ENCODE results near the gene ZBED3. TPM values are rescaled to one million over a fixed set of nuclear protein-coding genes. Genes with fewer than 3 reads are reported as not detected.

The ZBED3 gene
- total and polyA plus RNA-seq, 2 of the 8 experiments (the other 6 are each of a cell fraction or from before 2014, with no cell fraction given): 7.9 to 9.4 TPM

DNA sequence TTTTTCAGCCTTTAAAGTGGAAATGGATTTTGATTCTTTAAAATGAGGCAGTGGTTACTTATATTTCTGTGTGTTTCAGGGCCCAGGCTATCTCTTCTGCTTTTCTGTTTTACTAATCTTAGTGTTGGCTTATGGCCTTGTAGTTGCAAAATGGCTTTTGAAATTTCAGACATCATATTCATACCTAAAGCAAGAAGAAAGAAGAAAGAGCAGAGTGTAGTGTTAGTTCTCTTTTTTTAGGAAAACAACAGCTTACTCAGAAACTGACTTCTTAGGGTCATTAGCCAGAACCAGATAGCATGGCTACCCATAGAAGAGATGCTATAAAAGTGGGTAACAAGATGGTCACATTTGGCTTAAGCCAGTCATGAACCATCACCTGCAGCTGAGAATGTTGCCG lies 20.9 kb downstream of the ZBED3 start:
- 79% methylated on average over 1 of the region's 1 CpG; no CpG with 5 or more reads in 1 of the 2 experiments for WGBS, 2 experiments (ENCODE audit: extremely low coverage in 1 of 2, insufficient coverage in 1 of 2, insufficient read length in 1 of 2, insufficient replicate concordance in 2 of 2, low coverage in 1 of 2, low lambda C conversion rate in 2 of 2, missing lambda C conversion rate in 1 of 2)
- no peak overlapping the region for H3K9ac ChIP-seq (replicated peaks in 1 of 4; ENCODE audit: extremely low read depth in 1 of 4, low read depth in 3 of 4, low read length in 3 of 4)
- no peak overlapping the region for H2BK120ac ChIP-seq (replicated peaks; ENCODE audit: low read depth, low read length)
- ChIA-PET CTCF (ENCODE audit: partially characterized antibody) (no interaction called here), POLR2A (ENCODE audit: partially characterized antibody) (interaction anchor here (1.2 to 2.0 kb wide), 2 partner anchors 11 to 35 kb away, joined by 3 to 4 read pairs; no protein-coding TSS in a partner anchor)
- no peak overlapping the region for H3K23ac ChIP-seq (ENCODE audit: insufficient read length)
- FAIRE-seq (no peak), DNase-seq (ENCODE audit: low read depth in 1 of 2, low spot score in 2 of 2) (no peak)
- peaks cover 0 to 2% of the 10 kb centered on the region in 2 experiments for H4K20me1 ChIP-seq (replicated peaks in 1 of 2; ENCODE audit: control insufficient read depth in 1 of 2, insufficient read depth in 2 of 2, low read length in 2 of 2)
- H3K79me2 ChIP-seq (ENCODE audit: control insufficient read depth in 1 of 2, insufficient read depth in 2 of 2, low read length in 2 of 2): no peaks in the 10 kb centered on the region
- H2BK20ac ChIP-seq (ENCODE audit: low read length): no peak overlapping the region
- H2AFZ ChIP-seq (ENCODE audit: low read length): no peak overlapping the region
- no peak overlapping the region for H4K8ac ChIP-seq (ENCODE audit: extremely low read depth, insufficient read depth, low read length)
- no peak overlapping the region for H3K18ac ChIP-seq (ENCODE audit: extremely low read depth, low read length)
- H3K14ac ChIP-seq (ENCODE audit: insufficient read length): no peak overlapping the region
- no peak overlapping the region for H4K5ac ChIP-seq (ENCODE audit: insufficient read length, low read depth, low read length)
- H3K4me3 ChIP-seq (ENCODE audit: extremely low read depth in 1 of 4, insufficient read depth in 2 of 4, low read depth in 3 of 4, low read length in 4 of 4): no peak overlapping the region
- H2BK5ac ChIP-seq (ENCODE audit: low read depth, low read length): no peak overlapping the region
- H3K27ac ChIP-seq (ENCODE audit: low read depth, low read length): no peak overlapping the region
- H3K36me3 ChIP-seq (ENCODE audit: control insufficient read depth in 2 of 4, insufficient read depth in 4 of 4, low read length in 3 of 4): peaks cover 2 to 14% (median 4%) of the 10 kb centered on the region in 4 experiments; a peak in 6 of 8 replicates
- no peak overlapping the region for H2BK15ac ChIP-seq (ENCODE audit: low read length)
- H3K4ac ChIP-seq (replicated peaks; ENCODE audit: insufficient read length, low read depth, low read length): no peak overlapping the region
- no peaks in the 10 kb centered on the region for H3K9me3 ChIP-seq (ENCODE audit: insufficient read depth in 2 of 2, low read depth in 1 of 2, low read length in 1 of 2)
- H3K79me1 ChIP-seq (ENCODE audit: low read depth, low read length): no peaks in the 10 kb centered on the region
- H3K23me2 ChIP-seq (ENCODE audit: low read depth, low read length): no peaks in the 10 kb centered on the region
- no peak overlapping the region for H3K4me2 ChIP-seq (ENCODE audit: insufficient read depth in 1 of 2, low read depth in 2 of 2, low read length in 2 of 2)
- H2AK5ac ChIP-seq (ENCODE audit: low read depth, low read length): no peak overlapping the region
- H4K91ac ChIP-seq (replicated peaks; ENCODE audit: insufficient read length, low read length): no peak overlapping the region
- H3K56ac ChIP-seq (replicated peaks; ENCODE audit: insufficient read length, low read depth, low read length): no peak overlapping the region
- peaks cover 0 to 1% (median 0%) of the 10 kb centered on the region in 4 experiments; a peak in 1 of 7 replicates for H3K27me3 ChIP-seq (replicated peaks in 1 of 4; ENCODE audit: control insufficient read depth in 3 of 4, extremely low read depth in 1 of 4, insufficient read depth in 3 of 4, low read length in 3 of 4)
- H3K4me1 ChIP-seq (replicated peaks in 1 of 4; ENCODE audit: control insufficient read depth in 3 of 4, insufficient read depth in 4 of 4, low read length in 3 of 4): peaks cover 0 to 4% (median 1%) of the 10 kb centered on the region in 4 experiments; a peak in 3 of 7 replicates
- no peak overlapping the region for H2BK12ac ChIP-seq (ENCODE audit: low read depth, low read length)
- TF ChIP-seq, protein P1, sequence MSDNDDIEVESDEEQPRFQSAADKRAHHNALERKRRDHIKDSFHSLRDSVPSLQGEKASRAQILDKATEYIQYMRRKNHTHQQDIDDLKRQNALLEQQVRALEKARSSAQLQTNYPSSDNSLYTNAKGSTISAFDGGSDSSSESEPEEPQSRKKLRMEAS (IDR thresholded peaks at IDR 0.05): no peak
- TF ChIP-seq CBX5 (IDR thresholded peaks at IDR 0.05; ENCODE audit: low read depth, low read length) (no peak), SIRT6 (IDR thresholded peaks at IDR 0.05; ENCODE audit: low read length) (no peak), SAP30 (IDR thresholded peaks at IDR 0.05; ENCODE audit: insufficient read depth, insufficient replicate concordance, low read length) (no peak), HDAC6 (IDR thresholded peaks at IDR 0.05; ENCODE audit: low read depth, low read length) (no peak), SUZ12 (IDR thresholded peaks at IDR 0.05; ENCODE audit: low read length) (no peak), EGR1 (IDR thresholded peaks at IDR 0.05; ENCODE audit: borderline replicate concordance, low read depth, low read length) (no peak), TEAD4 (IDR thresholded peaks at IDR 0.05; ENCODE audit: low read depth, low read length) (no peak), KDM5A (IDR thresholded peaks at IDR 0.05; ENCODE audit: low read length) (no peak), BRCA1 (IDR thresholded peaks at IDR 0.05; ENCODE audit: low read depth, low read length) (no peak), PHF8 (conservative IDR thresholded peaks at IDR 0.05; ENCODE audit: low read depth, low read length) (no peak), SRF (IDR thresholded peaks at IDR 0.05; ENCODE audit: low read depth, low read length) (no peak)
- TF ChIP-seq, protein P2, sequence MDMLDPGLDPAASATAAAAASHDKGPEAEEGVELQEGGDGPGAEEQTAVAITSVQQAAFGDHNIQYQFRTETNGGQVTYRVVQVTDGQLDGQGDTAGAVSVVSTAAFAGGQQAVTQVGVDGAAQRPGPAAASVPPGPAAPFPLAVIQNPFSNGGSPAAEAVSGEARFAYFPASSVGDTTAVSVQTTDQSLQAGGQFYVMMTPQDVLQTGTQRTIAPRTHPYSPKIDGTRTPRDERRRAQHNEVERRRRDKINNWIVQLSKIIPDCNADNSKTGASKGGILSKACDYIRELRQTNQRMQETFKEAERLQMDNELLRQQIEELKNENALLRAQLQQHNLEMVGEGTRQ (IDR thresholded peaks at IDR 0.05; ENCODE audit: low read length): no peak
